Suprapubic skin (tissue), 4 donors: ENCODE data around the gene GADD45G. TPM values are rescaled to one million over a fixed set of nuclear protein-coding genes. Genes with fewer than 3 reads are reported as not detected.

Experiments
- DNase-seq, 2 donors: peaks; one replicate each; pipeline ENCODE4 v3.0.0-alpha.2; 2019; ENCODE audit warnings: low spot score in 2 of 2
- H3K27ac ChIP-seq: fragments of 200-600 bp; sonication (generic); one replicate; pipeline ENCODE4 v1.5.1; 2019
- H3K27me3 ChIP-seq: fragments of 200-600 bp; sonication (generic); one replicate; pipeline ENCODE4 v1.5.1; 2019
- H3K36me3 ChIP-seq: fragments of 200-600 bp; sonication (generic); one replicate; pipeline ENCODE4 v1.5.1; 2019
- H3K4me1 ChIP-seq: fragments of 200-600 bp; sonication (generic); one replicate; pipeline ENCODE4 v1.5.1; 2019
- H3K4me3 ChIP-seq: fragments of 200-600 bp; sonication (generic); one replicate; pipeline ENCODE4 v1.5.1; 2019; ENCODE audit warnings: mild to moderate bottlenecking
- H3K9me3 ChIP-seq: fragments of 200-600 bp; sonication (generic); one replicate; pipeline ENCODE4 v1.5.1; 2019
- EP300 ChIP-seq: sonication (generic); formaldehyde crosslinking; IDR thresholded peaks from one replicate; pipeline ENCODE4 v1.6.1; 2017; ENCODE audit warnings: antibody characterized with exemption
- POLR2A ChIP-seq, 2 donors: fragments of 450-650 bp; IDR thresholded peaks; one replicate each; pipeline ENCODE4 v1.6.1; 2017; ENCODE audit warnings: antibody characterized with exemption in 2 of 2, mild to moderate bottlenecking in 2 of 2, moderate library complexity in 2 of 2
- POLR2AphosphoS5 ChIP-seq, 3 donors: sonication (generic); formaldehyde crosslinking; IDR thresholded peaks; one replicate each; pipeline ENCODE4 v1.6.1; 2017; ENCODE audit warnings: antibody characterized with exemption in 3 of 3
- WGBS: methylation state at CpG from one replicate; pipeline ENCODE4 v1.1.5; 2018; 5-methylcytosine and 5-hydroxymethylcytosine counted together
- total RNA-seq, 4 donors: library from RNA; depleted of rRNA; stranded (reverse); fragments of >200 nt; gene quantifications; one replicate each; pipeline ENCODE4 v1.1.0, GENCODE V29; 2016
- TF ChIP-seq, protein P1 (sequence below), 2 donors: fragments of 200-600 bp in 1 of 2; fragments of 450-650 bp in 1 of 2; sonication (generic) in 1 of 2; IDR thresholded peaks; one replicate each; pipeline ENCODE4 v1.5.1; 2016 to 2019; ENCODE audit warnings: antibody characterized with exemption in 2 of 2, mild to moderate bottlenecking in 1 of 2, moderate library complexity in 1 of 2

GADD45G gene
- total RNA-seq, 4 donors from 2014 or later, result 4.6 to 9.7 (median 6.2) TPM

DNA sequence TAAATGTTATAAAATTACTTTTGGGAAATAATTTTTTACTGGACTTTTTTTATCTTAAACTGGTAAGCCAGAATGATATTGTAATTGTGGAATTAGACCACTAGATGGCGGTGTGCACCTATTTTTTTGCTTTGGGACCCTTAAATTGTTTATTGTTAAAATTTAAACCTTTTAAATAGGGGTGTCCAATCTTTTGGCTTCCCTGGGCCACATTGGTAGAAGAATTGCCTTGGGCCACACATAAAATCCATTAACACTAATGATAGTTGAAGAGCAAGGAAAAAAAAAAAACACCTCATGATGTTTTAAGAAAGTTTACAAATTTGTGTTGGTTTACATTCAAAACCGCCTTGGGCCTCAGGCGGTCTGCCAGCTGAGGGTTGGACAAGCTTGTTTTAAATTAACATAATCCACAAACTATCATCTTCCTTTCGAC lies 28.4 kb upstream of the GADD45G start:
- no peaks in the 10 kb centered on the region for H3K4me1 ChIP-seq
- no peak overlapping the region for H3K27ac ChIP-seq
- H3K9me3 ChIP-seq, result no peaks in the 10 kb centered on the region
- 22% methylated on average over 4 of the region's 4 CpGs for WGBS
- DNase-seq, result no peak
- H3K4me3 ChIP-seq, result no peak overlapping the region
- TF ChIP-seq POLR2A (IDR thresholded peaks at IDR 0.05), result no peak
- TF ChIP-seq EP300, result no peak
- TF ChIP-seq POLR2AphosphoS5 (IDR thresholded peaks at IDR 0.05), result no peak
- TF ChIP-seq, protein P1, sequence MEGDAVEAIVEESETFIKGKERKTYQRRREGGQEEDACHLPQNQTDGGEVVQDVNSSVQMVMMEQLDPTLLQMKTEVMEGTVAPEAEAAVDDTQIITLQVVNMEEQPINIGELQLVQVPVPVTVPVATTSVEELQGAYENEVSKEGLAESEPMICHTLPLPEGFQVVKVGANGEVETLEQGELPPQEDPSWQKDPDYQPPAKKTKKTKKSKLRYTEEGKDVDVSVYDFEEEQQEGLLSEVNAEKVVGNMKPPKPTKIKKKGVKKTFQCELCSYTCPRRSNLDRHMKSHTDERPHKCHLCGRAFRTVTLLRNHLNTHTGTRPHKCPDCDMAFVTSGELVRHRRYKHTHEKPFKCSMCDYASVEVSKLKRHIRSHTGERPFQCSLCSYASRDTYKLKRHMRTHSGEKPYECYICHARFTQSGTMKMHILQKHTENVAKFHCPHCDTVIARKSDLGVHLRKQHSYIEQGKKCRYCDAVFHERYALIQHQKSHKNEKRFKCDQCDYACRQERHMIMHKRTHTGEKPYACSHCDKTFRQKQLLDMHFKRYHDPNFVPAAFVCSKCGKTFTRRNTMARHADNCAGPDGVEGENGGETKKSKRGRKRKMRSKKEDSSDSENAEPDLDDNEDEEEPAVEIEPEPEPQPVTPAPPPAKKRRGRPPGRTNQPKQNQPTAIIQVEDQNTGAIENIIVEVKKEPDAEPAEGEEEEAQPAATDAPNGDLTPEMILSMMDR (IDR thresholded peaks at IDR 0.05), result peak; percentile 26 to 53
- H3K36me3 ChIP-seq, result no peaks in the 10 kb centered on the region
- peaks cover 39% of the 10 kb centered on the region for H3K27me3 ChIP-seq

DNA sequence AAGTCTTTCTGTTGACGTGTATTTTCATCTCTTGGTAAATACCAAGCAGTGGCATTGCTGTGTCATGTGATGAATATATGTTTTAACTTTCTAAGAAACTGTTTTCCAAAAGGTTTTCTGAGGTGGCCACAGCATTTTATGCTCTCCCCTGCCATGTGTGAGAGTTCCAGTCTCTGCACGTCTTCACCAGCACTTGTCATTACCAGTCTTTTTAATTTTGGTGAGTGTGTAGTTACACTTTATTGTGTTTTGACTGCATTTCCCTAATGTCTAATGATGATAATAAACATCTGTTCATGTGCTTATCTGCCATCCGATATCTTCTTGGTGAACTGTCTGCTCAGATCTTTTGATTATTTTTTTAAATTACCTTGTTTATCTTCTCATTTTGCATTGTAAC lies 27.4 kb upstream of the GADD45G start:
- TF ChIP-seq POLR2A (IDR thresholded peaks at IDR 0.05) (no peak), EP300 (no peak), POLR2AphosphoS5 (IDR thresholded peaks at IDR 0.05) (no peak)
- TF ChIP-seq, protein P1 (IDR thresholded peaks at IDR 0.05), result no peak
- Histone ChIP-seq H3K4me1 (no peaks in the 10 kb centered on the region), H3K9me3 (no peaks in the 10 kb centered on the region), H3K36me3 (no peaks in the 10 kb centered on the region), H3K4me3 (no peak overlapping the region), H3K27ac (no peak overlapping the region), H3K27me3 (peaks cover 42% of the 10 kb centered on the region)
- no peak for DNase-seq
- 79% methylated on average over 3 of the region's 3 CpGs for WGBS

- no peaks in the 10 kb centered on the region for H3K36me3 ChIP-seq
- H3K27me3 ChIP-seq, result peaks cover 31% of the 10 kb centered on the region
- TF ChIP-seq POLR2A (IDR thresholded peaks at IDR 0.05) (no peak), EP300 (no peak), POLR2AphosphoS5 (IDR thresholded peaks at IDR 0.05) (no peak)
- TF ChIP-seq, protein P1 (IDR thresholded peaks at IDR 0.05), result no peak
- no peak overlapping the region for H3K27ac ChIP-seq
- H3K4me1 ChIP-seq, result no peaks in the 10 kb centered on the region
- H3K4me3 ChIP-seq, result no peak overlapping the region
- DNase-seq, result no peak
- H3K9me3 ChIP-seq, result no peaks in the 10 kb centered on the region
- WGBS, result 86% methylated on average over 12 of the region's 12 CpGs
These were observed 24.9 kb upstream of the GADD45G start for GRCh38 chr9:89579741-89580385.

DNA sequence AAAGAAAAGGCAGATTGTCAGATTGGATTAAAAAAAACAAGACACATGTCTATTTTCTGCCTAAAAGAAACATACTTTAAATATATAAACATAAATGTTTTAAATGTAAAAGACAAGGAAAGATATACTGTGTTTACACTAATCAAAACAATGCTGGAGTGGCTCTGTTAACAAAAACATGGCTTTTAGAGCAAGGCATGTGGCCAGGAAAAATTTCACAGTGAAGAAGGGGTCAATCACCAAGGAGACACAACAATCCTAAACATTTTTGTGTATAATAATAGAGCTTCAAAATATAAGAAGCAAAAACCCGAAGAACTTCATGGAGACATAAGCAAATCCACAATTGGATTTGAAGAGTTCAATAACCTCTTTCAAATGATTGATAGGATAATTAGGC lies 18.5 kb upstream of the GADD45G start:
- Histone ChIP-seq H3K27me3 (peaks cover 7% of the 10 kb centered on the region), H3K4me3 (no peak overlapping the region), H3K36me3 (no peaks in the 10 kb centered on the region), H3K27ac (no peak overlapping the region), H3K9me3 (no peaks in the 10 kb centered on the region), H3K4me1 (no peaks in the 10 kb centered on the region)
- no peak for DNase-seq
- 80% methylated on average over 1 of the region's 1 CpG for WGBS
- TF ChIP-seq, protein P1 (IDR thresholded peaks at IDR 0.05), result no peak
- TF ChIP-seq POLR2AphosphoS5 (IDR thresholded peaks at IDR 0.05), result no peak
- TF ChIP-seq POLR2A (IDR thresholded peaks at IDR 0.05), result no peak

DNA sequence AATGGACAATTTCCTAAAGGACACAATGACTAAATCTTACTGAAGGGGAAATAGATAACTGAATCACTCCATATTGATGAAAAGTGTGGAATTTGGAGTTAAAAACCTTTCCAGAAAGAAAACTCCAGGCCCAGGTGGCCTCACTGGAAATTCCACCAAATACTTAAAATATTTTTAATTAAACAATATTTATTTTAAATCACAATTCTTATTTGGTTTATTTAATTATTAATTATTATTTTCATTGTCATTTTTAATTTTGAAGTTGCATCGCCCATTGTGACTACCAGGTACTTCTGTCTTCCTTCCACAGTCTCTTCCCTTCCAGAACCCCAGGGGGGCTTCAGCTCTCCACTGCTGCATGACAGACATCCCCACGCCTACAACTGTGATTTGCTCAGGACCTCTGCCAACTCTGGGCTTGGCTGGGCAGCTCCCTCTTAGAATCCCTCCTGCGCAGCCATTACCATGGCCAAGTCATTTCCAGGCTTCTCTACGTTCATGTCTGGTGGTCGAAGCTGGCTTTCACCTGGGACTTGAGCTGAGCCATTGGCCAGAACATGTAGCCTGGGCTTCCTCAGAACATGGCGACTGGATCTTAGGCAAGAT lies 16.4 kb upstream of the GADD45G start:
- H3K4me3 ChIP-seq, result no peak overlapping the region
- TF ChIP-seq, protein P1 (IDR thresholded peaks at IDR 0.05), result no peak
- TF ChIP-seq POLR2AphosphoS5 (IDR thresholded peaks at IDR 0.05) (no peak), POLR2A (IDR thresholded peaks at IDR 0.05) (no peak), EP300 (no peak)
- H3K27ac ChIP-seq, result no peak overlapping the region
- no peaks in the 10 kb centered on the region for H3K36me3 ChIP-seq
- no peak for DNase-seq
- H3K27me3 ChIP-seq, result no peaks in the 10 kb centered on the region
- 89% methylated on average over 6 of the region's 6 CpGs for WGBS
- H3K9me3 ChIP-seq, result no peaks in the 10 kb centered on the region
- H3K4me1 ChIP-seq, result peaks cover under 1% of the 10 kb centered on the region
